Gastroesophageal sphincter (tissue), 4 donors: ENCODE data around the gene NR6A1. TPM values are rescaled to one million over a fixed set of nuclear protein-coding genes. Genes with fewer than 3 reads are reported as not detected.

Experiments
- ATAC-seq: fragments of 150-250 bp; one replicate; pipeline ENCODE4 v1.9.1; 2016; ENCODE audit warnings: mild to moderate bottlenecking, moderate library complexity
- H3K27ac ChIP-seq, 4 donors: fragments of 200-600 bp; sonication (generic) in 3 of 4; 1 replicate in 3 of 4; 2 replicates in 1 of 4; pipeline ENCODE4 v1.5.1; 2016 to 2019
- H3K27me3 ChIP-seq: fragments of 200-600 bp; sonication (generic); one replicate; pipeline ENCODE4 v1.5.1; 2019
- H3K36me3 ChIP-seq, 2 donors: fragments of 200-600 bp; sonication (generic); one replicate each; pipeline ENCODE4 v1.5.1; 2019; ENCODE audit warnings: control low read depth in 1 of 2
- H3K4me1 ChIP-seq, 3 donors: fragments of 200-600 bp; sonication (generic); 1 replicate in 2 of 3; 2 replicates in 1 of 3; pipeline ENCODE4 v1.5.1; 2016 to 2019; ENCODE audit warnings: control low read depth in 2 of 3
- H3K4me3 ChIP-seq, 2 donors: fragments of 200-600 bp; sonication (generic); one replicate each; pipeline ENCODE4 v1.5.1; 2019; ENCODE audit warnings: mild to moderate bottlenecking in 1 of 2, moderate library complexity in 1 of 2
- H3K9me3 ChIP-seq, 3 donors: fragments of 200-600 bp; sonication (generic); one replicate each; pipeline ENCODE4 v1.5.1; 2017 to 2019; ENCODE audit warnings: control low read depth in 2 of 3
- CTCF ChIP-seq, 4 experiments: fragments of 200-600 bp in 2 of 4; fragments of 450-650 bp in 2 of 4; sonication (generic) in 1 of 4; IDR thresholded peaks; one replicate each; pipeline ENCODE4 v1.5.1; 2017 to 2019; ENCODE audit warnings: antibody characterized with exemption in 4 of 4, mild to moderate bottlenecking in 2 of 4, moderate library complexity in 2 of 4
- EP300 ChIP-seq: sonication (generic); formaldehyde crosslinking; IDR thresholded peaks from one replicate; pipeline ENCODE4 v1.6.1; 2017; ENCODE audit warnings: antibody characterized with exemption, mild to moderate bottlenecking
- POLR2A ChIP-seq, 2 donors: fragments of 450-650 bp; IDR thresholded peaks; one replicate each; pipeline ENCODE4 v1.6.1; 2017; ENCODE audit warnings: antibody characterized with exemption in 2 of 2, mild to moderate bottlenecking in 2 of 2, moderate library complexity in 1 of 2
- POLR2AphosphoS5 ChIP-seq: sonication (generic); formaldehyde crosslinking; IDR thresholded peaks from one replicate; pipeline ENCODE4 v1.6.1; 2017; ENCODE audit warnings: antibody characterized with exemption
- WGBS, 2 donors: methylation state at CpG; one replicate each; pipeline ENCODE4 v1.1.5; 2018; ENCODE audit warnings: low coverage in 1 of 2; 5-methylcytosine and 5-hydroxymethylcytosine counted together
- total RNA-seq, 4 donors: library from RNA; depleted of rRNA; stranded (reverse); fragments of >200 nt; gene quantifications; one replicate each; pipeline ENCODE4 v1.1.0, GENCODE V29; 2016

NR6A1 gene
- total RNA-seq, 4 donors from 2014 or later: 0.16 to 4.4 (median 0.62) TPM

- TF ChIP-seq POLR2AphosphoS5 (no peak), EP300 (no peak), CTCF (IDR thresholded peaks at IDR 0.05) (no peak), POLR2A (IDR thresholded peaks at IDR 0.05) (no peak)
- Histone ChIP-seq H3K36me3 (no peaks in the 10 kb centered on the region), H3K4me1 (peaks cover 0 to 25% (median 7%) of the 10 kb centered on the region in 3 donors), H3K9me3 (no peaks in the 10 kb centered on the region), H3K4me3 (no peak overlapping the region), H3K27ac (no peak overlapping the region), H3K27me3 (peaks cover 82% of the 10 kb centered on the region)
- ATAC-seq: no peak
- 47 to 49% methylated on average over 2 of the region's 2 CpGs for WGBS, 2 donors
Measured at GRCh38 chr9:124767821-124768220, 3.3 kb downstream of the NR6A1 start.

GRCh38 chr9:124766815-124767554 lies 4.1 kb downstream of the NR6A1 start:
- TF ChIP-seq EP300 (no peak), CTCF (IDR thresholded peaks at IDR 0.05) (no peak), POLR2AphosphoS5 (no peak), POLR2A (IDR thresholded peaks at IDR 0.05) (no peak)
- H3K4me1 ChIP-seq: peaks cover 0 to 21% (median 7%) of the 10 kb centered on the region in 3 donors
- WGBS, 2 donors: 61 to 67% methylated on average over 3 to 4 of the region's 4 CpGs
- ATAC-seq: no peak
- no peak overlapping the region for H3K27ac ChIP-seq
- H3K4me3 ChIP-seq: no peak overlapping the region
- H3K36me3 ChIP-seq: no peaks in the 10 kb centered on the region
- peaks cover 89% of the 10 kb centered on the region for H3K27me3 ChIP-seq
- H3K9me3 ChIP-seq: no peaks in the 10 kb centered on the region

GRCh38 chr9:124766326-124766725 lies 4.8 kb downstream of the NR6A1 start:
- ATAC-seq: no peak
- no peaks in the 10 kb centered on the region for H3K9me3 ChIP-seq
- TF ChIP-seq POLR2AphosphoS5: no peak
- TF ChIP-seq POLR2A (IDR thresholded peaks at IDR 0.05): no peak
- TF ChIP-seq EP300: no peak
- TF ChIP-seq CTCF (IDR thresholded peaks at IDR 0.05): no peak
- 92% methylated on average over 1 of the region's 1 CpG for WGBS, 2 donors
- peaks cover 0 to 17% (median 7%) of the 10 kb centered on the region in 3 donors for H3K4me1 ChIP-seq
- H3K27me3 ChIP-seq: peaks cover 96% of the 10 kb centered on the region
- H3K36me3 ChIP-seq: no peaks in the 10 kb centered on the region
- no peak overlapping the region for H3K27ac ChIP-seq
- H3K4me3 ChIP-seq: no peak overlapping the region

GRCh38 chr9:124765439-124765835 lies 5.7 kb downstream of the NR6A1 start:
- H3K27ac ChIP-seq: no peak overlapping the region
- ATAC-seq: no peak
- TF ChIP-seq POLR2AphosphoS5 (no peak), EP300 (no peak), POLR2A (IDR thresholded peaks at IDR 0.05) (no peak), CTCF (IDR thresholded peaks at IDR 0.05) (no peak)
- H3K4me1 ChIP-seq: peaks cover 0 to 12% (median 4%) of the 10 kb centered on the region in 3 donors
- no peaks in the 10 kb centered on the region for H3K9me3 ChIP-seq
- H3K27me3 ChIP-seq: peaks cover 98% of the 10 kb centered on the region
- 75 to 81% methylated on average over 4 to 6 of the region's 6 CpGs for WGBS, 2 donors
- H3K36me3 ChIP-seq: no peaks in the 10 kb centered on the region
- H3K4me3 ChIP-seq: no peak overlapping the region
